GM13976 (cell line): Measurements from ENCODE around the gene TIMM13.

Experiments
- DNase-seq: peaks from one replicate; pipeline ENCODE4 v3.0.0; 2012; ENCODE audit warnings: low spot score
- in situ Hi-C: fragments of 300-500 bp; cut with MboI; formaldehyde crosslinking; loops from one replicate; pipeline ENCODE4 v1.12.0; 2022; ENCODE audit warnings: low sequenced_read_pairs, mixed read lengths, inconsistent platforms; ENCODE audit not compliant: unreplicated experiment
- TF ChIP-seq, protein P1 (sequence below): IDR thresholded peaks from 2 replicates; pipeline ENCODE4 v1.5.1; 2012; ENCODE audit warnings: borderline replicate concordance, mild to moderate bottlenecking; ENCODE audit not compliant: insufficient read depth; ENCODE audit errors: extremely low read depth, missing control alignments, control extremely low read depth

TIMM13 gene

DNA sequence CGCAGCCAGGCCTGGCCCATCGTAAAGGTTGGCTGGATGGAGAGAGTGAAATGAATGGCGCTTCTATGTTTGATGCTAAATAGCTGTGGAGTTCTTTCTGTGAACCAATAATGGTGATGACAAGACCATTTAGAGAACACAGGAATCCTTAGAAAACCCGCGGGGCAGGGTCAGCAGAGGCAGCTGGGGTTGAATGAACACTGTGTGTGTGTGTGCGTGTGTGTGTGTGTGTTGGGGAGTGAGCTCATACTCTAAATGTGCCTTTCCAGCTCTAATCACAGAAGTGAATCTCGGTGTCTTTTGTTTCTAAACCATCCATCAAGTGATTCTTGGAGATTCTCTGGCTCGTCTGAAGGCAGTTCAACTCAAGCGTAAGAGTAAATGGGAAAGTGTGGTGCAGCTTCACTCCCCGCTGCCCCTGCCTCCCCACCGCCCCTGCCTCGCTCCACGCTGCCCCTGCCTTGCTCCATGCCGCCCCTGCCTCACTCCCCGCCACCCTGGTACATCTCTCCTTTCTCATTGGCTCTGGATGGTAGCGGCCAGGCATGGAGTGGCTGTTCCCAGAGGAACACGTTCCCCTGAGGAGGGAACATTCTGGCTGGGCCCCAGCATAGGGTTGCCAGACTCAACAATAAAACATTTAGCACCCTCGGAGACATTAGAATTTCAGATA, 46.1 kb downstream of the TIMM13 start:
- in situ Hi-C loops, result no loop called here
- no peak for DNase-seq
- TF ChIP-seq, protein P1, sequence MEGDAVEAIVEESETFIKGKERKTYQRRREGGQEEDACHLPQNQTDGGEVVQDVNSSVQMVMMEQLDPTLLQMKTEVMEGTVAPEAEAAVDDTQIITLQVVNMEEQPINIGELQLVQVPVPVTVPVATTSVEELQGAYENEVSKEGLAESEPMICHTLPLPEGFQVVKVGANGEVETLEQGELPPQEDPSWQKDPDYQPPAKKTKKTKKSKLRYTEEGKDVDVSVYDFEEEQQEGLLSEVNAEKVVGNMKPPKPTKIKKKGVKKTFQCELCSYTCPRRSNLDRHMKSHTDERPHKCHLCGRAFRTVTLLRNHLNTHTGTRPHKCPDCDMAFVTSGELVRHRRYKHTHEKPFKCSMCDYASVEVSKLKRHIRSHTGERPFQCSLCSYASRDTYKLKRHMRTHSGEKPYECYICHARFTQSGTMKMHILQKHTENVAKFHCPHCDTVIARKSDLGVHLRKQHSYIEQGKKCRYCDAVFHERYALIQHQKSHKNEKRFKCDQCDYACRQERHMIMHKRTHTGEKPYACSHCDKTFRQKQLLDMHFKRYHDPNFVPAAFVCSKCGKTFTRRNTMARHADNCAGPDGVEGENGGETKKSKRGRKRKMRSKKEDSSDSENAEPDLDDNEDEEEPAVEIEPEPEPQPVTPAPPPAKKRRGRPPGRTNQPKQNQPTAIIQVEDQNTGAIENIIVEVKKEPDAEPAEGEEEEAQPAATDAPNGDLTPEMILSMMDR, result no peak

DNA sequence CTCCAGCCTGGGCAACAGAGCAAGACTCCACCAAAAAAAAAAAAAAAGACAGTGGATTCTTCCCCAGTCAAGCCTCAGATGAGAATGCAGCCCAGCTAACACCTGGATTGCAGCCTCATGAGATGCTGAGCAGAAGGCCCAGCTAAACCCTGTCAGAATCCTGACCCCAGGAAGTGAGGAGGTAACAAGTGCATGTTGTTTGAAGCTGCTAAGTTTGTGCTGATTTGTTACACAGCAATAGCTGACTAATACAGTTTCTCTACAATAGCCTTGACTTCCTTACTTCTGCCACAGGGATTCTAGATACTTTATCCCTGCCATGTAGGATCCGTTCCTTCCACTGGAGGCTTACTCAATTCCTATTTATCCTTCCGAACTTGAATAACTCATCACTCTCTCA, 46.8 kb downstream of the TIMM13 start:
- in situ Hi-C loops, result no loop called here
- TF ChIP-seq, protein P1, result no peak
- DNase-seq, result no peak

DNA sequence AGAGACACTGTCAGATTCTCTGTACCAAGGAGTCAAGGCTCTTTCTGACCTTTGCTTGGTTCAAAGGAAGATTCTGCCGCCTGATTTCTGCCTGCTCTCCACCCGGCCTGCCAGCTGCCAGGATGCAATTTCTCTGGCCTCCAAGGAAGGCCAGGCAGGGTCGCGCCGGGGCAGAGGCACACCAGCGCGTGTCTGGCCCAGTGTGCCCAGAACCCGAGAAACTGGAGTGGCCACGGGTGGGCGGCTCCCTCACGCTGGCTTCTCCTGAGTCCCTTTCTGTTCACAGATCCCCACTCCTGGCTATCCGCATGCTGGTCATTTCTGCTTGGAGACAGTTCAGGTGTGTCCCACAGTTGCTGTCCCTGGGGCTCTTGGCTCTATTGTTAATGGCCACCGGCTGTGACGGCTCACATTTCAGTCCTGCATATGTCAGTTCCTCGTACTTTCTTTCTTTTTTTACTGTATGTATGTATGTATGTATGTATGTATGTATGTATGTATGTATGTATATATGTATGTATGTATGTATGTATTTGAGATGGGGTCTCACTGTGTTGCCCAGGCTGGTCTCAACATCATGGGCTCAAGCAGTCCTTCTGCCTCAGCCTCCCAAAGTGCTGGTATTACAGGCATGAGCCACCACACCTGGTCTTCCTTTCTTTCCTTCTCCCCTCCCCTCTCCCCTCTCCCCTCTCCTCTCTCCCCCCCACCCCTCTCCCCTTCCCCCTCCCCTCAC, 50.4 kb downstream of the TIMM13 start:
- no peak for DNase-seq
- in situ Hi-C loops, result no loop called here
- TF ChIP-seq, protein P1, result no peak
